HG03097 (cell line): ENCODE results near the gene KRTAP5-8.
"Not testable (repeated sequence)": the region's sequence is repeated elsewhere in the genome, so short reads cannot be mapped to it uniquely, and the experiment has no call there.

Experiments
- ATAC-seq: cut with Tn5 transposase; IDR thresholded peaks from one replicate; pipeline ENCODE4 v1.9.1; 2021; ENCODE audit not compliant: unreplicated experiment, low FRiP score

Gene KRTAP5-8

GRCh38 chr11:71505781-71506180, 32.0 kb upstream of the KRTAP5-8 start:
- no peak for ATAC-seq

- no peak for ATAC-seq
These were observed 30.7 kb upstream of the KRTAP5-8 start for GRCh38 chr11:71507102-71507501.

GRCh38 chr11:71518506-71519471, 19.0 kb upstream of the KRTAP5-8 start:
- ATAC-seq, result no peak

- no peak for ATAC-seq
These were observed 18.3 kb upstream of the KRTAP5-8 start for GRCh38 chr11:71519546-71519945.

- no peak for ATAC-seq
These were observed 12.5 kb upstream of the KRTAP5-8 start for GRCh38 chr11:71525188-71525937.

GRCh38 chr11:71525938-71526495, 11.8 kb upstream of the KRTAP5-8 start:
- ATAC-seq, result no peak

GRCh38 chr11:71526796-71527575, 10.8 kb upstream of the KRTAP5-8 start, which contains the start of gene KRTAP5-7:
KRTAP5-7 (plus strand) TSS chr11:71527267; CDS start chr11:71527301, 34 bp downstream.
- not testable (repeated sequence) for ATAC-seq

GRCh38 chr11:71527576-71528210, 10.1 kb upstream of the KRTAP5-8 start:
- no peak for ATAC-seq

GRCh38 chr11:71530602-71531001, 7.2 kb upstream of the KRTAP5-8 start:
- no peak for ATAC-seq

GRCh38 chr11:71532036-71532610, 5.7 kb upstream of the KRTAP5-8 start:
- no peak for ATAC-seq

- not testable (repeated sequence) for ATAC-seq
These were observed 2.9 kb upstream of the KRTAP5-8 start for GRCh38 chr11:71534711-71535608.

GRCh38 chr11:71535825-71536224, 2.0 kb upstream of the KRTAP5-8 start:
- no peak for ATAC-seq

- no peak for ATAC-seq
These were observed 288 bp upstream of the KRTAP5-8 start for GRCh38 chr11:71537537-71537936.

GRCh38 chr11:71538666-71538990, 803 bp downstream of the KRTAP5-8 start:
- no peak for ATAC-seq

- ATAC-seq, result no peak
These were observed 1.2 kb downstream of the KRTAP5-8 start for GRCh38 chr11:71539017-71539416.

- ATAC-seq, result not testable (repeated sequence)
These were observed 2.1 kb downstream of the KRTAP5-8 start for GRCh38 chr11:71539971-71540370.

- ATAC-seq, result not testable (repeated sequence)
These were observed 2.9 kb downstream of the KRTAP5-8 start for GRCh38 chr11:71540521-71541304.

- ATAC-seq, result no peak
These were observed 4.6 kb downstream of the KRTAP5-8 start for GRCh38 chr11:71542382-71542781.
